ENCODE measurements around the gene CYP4F12.

Gene CYP4F12

GRCh38 chr19:15701757-15702533, 29.1 kb downstream of the CYP4F12 start:
- FAIRE-seq: no peak
- no peak for DNase-seq (ENCODE audit: insufficient read length, low spot score)

- DNase-seq (ENCODE audit: insufficient read length, low spot score) (peak; percentile 20), FAIRE-seq (no peak)
Measured at GRCh38 chr19:15702534-15702930, 29.6 kb downstream of the CYP4F12 start.

- no peak for DNase-seq (ENCODE audit: insufficient read length, low spot score)
- FAIRE-seq: no peak
Measured at GRCh38 chr19:15714638-15715037, 41.8 kb downstream of the CYP4F12 start.

- no peak for FAIRE-seq
- DNase-seq (ENCODE audit: insufficient read length, low spot score): no peak
Measured at GRCh38 chr19:15715642-15716041, 42.8 kb downstream of the CYP4F12 start.

- DNase-seq (ENCODE audit: insufficient read length, low spot score) (no peak), FAIRE-seq (no peak)
Measured at GRCh38 chr19:15717809-15718208, 44.9 kb downstream of the CYP4F12 start.

GRCh38 chr19:15721268-15721667, 48.4 kb downstream of the CYP4F12 start:
- DNase-seq (ENCODE audit: insufficient read length, low spot score): no peak
- no peak for FAIRE-seq

- FAIRE-seq: no peak
- DNase-seq (ENCODE audit: insufficient read length, low spot score): no peak
Measured at GRCh38 chr19:15722956-15723355, 50.1 kb downstream of the CYP4F12 start.

- DNase-seq (ENCODE audit: insufficient read length, low spot score) (no peak), FAIRE-seq (no peak)
Measured at GRCh38 chr19:15727724-15728123, 54.8 kb downstream of the CYP4F12 start, which contains the start of gene OR10H2. TSS of gene OR10H2 (plus strand) at chr19:15728024. CDS start at chr19:15728044, 20 bp downstream.

GRCh38 chr19:15730538-15730937, 57.7 kb downstream of the CYP4F12 start:
- DNase-seq (ENCODE audit: insufficient read length, low spot score): no peak
- FAIRE-seq: no peak

GRCh38 chr19:15732388-15732787, 59.5 kb downstream of the CYP4F12 start:
- DNase-seq (ENCODE audit: insufficient read length, low spot score) (no peak), FAIRE-seq (no peak)

- no peak for FAIRE-seq
- no peak for DNase-seq (ENCODE audit: insufficient read length, low spot score)
Measured at GRCh38 chr19:15733895-15734294, 61.0 kb downstream of the CYP4F12 start.

GRCh38 chr19:15737722-15738121, 64.8 kb downstream of the CYP4F12 start, which contains the start of gene OR10H3:
TSS of gene OR10H3 (plus strand) at chr19:15737985. CDS start at chr19:15741393, 3,408 bp downstream.
- DNase-seq (ENCODE audit: insufficient read length, low spot score): no peak
- FAIRE-seq: no peak

GRCh38 chr19:15740785-15741184, 67.9 kb downstream of the CYP4F12 start:
- FAIRE-seq: no peak
- DNase-seq (ENCODE audit: insufficient read length, low spot score): no peak

Data from HTR-8/SVneo (cell line).